ENCODE data around the gene WDR4.

Gene WDR4

GRCh38 chr21:42923553-42924432 is 44.5 kb upstream of the WDR4 start:
- peak overlapping the region; percentile 99 for H4K91ac ChIP-seq (ENCODE audit: low read depth, low read length)
- H3K18ac ChIP-seq (ENCODE audit: low read length), result peak overlapping the region; percentile 97
- no CpG with 5 or more reads among the region's 18 CpGs for WGBS (ENCODE audit: extremely low coverage, insufficient coverage, insufficient read length)
- H3K27ac ChIP-seq (ENCODE audit: low read depth, low read length), result peak overlapping the region; percentile 98
- peak overlapping the region; percentile 95 for H2BK5ac ChIP-seq (ENCODE audit: low read depth, low read length, poor library complexity)
- H3K36me3 ChIP-seq (ENCODE audit: control insufficient read depth in 1 of 2, insufficient read depth in 2 of 2, low read length in 2 of 2), result peaks cover 32 to 38% of the 10 kb centered on the region in 2 experiments
- no peak overlapping the region for H3K4me3 ChIP-seq (ENCODE audit: low read depth, low read length)
- peak overlapping the region; percentile 95 for H3K14ac ChIP-seq (ENCODE audit: low read length)
- no peaks in the 10 kb centered on the region for H3K27me3 ChIP-seq (ENCODE audit: insufficient read depth, low read length)
- H2BK120ac ChIP-seq (ENCODE audit: insufficient read depth, low read length, poor library complexity), result peak overlapping the region; percentile 92
- H3K23ac ChIP-seq (ENCODE audit: low read length), result no peak overlapping the region
- peak overlapping the region; percentile 69 for H2AFZ ChIP-seq (ENCODE audit: insufficient read depth, low read length, poor library complexity)
- H3K4me1 ChIP-seq (ENCODE audit: control insufficient read depth in 1 of 2, insufficient read depth in 2 of 2, low read length in 2 of 2), result peaks cover 18 to 30% of the 10 kb centered on the region in 2 experiments
- H4K12ac ChIP-seq (ENCODE audit: low read depth, low read length), result peak overlapping the region; percentile 67
- H3K79me2 ChIP-seq (ENCODE audit: control insufficient read depth, insufficient read depth, low read length, poor library complexity), result peaks cover 15% of the 10 kb centered on the region
- H4K8ac ChIP-seq (ENCODE audit: low read depth, low read length), result peak overlapping the region; percentile 92
- peak overlapping the region; percentile 93 for H3K4ac ChIP-seq (ENCODE audit: low read depth, low read length)
- peaks cover 24% of the 10 kb centered on the region for H3K79me1 ChIP-seq (ENCODE audit: low read length)
- peak; percentile 81 to 95 for DNase-seq
- H3K9ac ChIP-seq (ENCODE audit: low read length), result no peak overlapping the region
- H2AK5ac ChIP-seq (ENCODE audit: low read length), result peak overlapping the region; percentile 83
- H2BK12ac ChIP-seq (ENCODE audit: low read length), result peak overlapping the region; percentile 94
- H3K4me2 ChIP-seq (ENCODE audit: low read length), result peak overlapping the region; percentile 54
- no peaks in the 10 kb centered on the region for H3K9me3 ChIP-seq (ENCODE audit: insufficient read depth, low read depth, low read length)

DNA sequence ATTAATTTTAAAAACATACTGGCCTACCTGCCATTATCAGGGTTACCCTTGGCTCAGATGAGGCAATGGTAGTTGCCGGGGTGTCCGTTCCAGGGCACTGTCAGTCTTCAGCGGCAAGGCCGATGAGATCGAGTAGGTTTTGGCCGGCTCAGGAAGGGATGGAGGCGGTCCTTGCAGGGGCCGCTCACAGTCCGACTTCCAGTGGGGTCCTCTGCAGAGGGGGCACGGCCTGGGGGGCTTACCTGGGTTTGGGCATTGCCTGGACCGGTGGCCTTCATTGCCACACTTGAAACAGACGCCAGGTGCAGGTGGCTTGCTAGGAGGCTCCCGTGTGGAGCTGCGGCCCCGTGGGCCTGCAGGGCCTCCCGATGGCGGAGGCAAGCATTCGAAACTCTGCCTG is 43.6 kb upstream of the WDR4 start:
- Histone ChIP-seq H3K18ac (ENCODE audit: low read length) (no peak overlapping the region), H2BK5ac (ENCODE audit: low read depth, low read length, poor library complexity) (no peak overlapping the region), H3K23ac (ENCODE audit: low read length) (no peak overlapping the region), H3K79me1 (ENCODE audit: low read length) (peaks cover 23% of the 10 kb centered on the region), H3K79me2 (ENCODE audit: control insufficient read depth, insufficient read depth, low read length, poor library complexity) (peaks cover 15% of the 10 kb centered on the region), H4K12ac (ENCODE audit: low read depth, low read length) (no peak overlapping the region), H2BK120ac (ENCODE audit: insufficient read depth, low read length, poor library complexity) (no peak overlapping the region), H2BK12ac (ENCODE audit: low read length) (no peak overlapping the region), H2AK5ac (ENCODE audit: low read length) (peak overlapping the region; percentile 71), H3K14ac (ENCODE audit: low read length) (no peak overlapping the region), H3K36me3 (ENCODE audit: control insufficient read depth in 1 of 2, insufficient read depth in 2 of 2, low read length in 2 of 2) (peaks cover 35 to 47% of the 10 kb centered on the region in 2 experiments), H3K4me1 (ENCODE audit: control insufficient read depth in 1 of 2, insufficient read depth in 2 of 2, low read length in 2 of 2) (peaks cover 18 to 29% of the 10 kb centered on the region in 2 experiments), H3K27me3 (ENCODE audit: insufficient read depth, low read length) (no peaks in the 10 kb centered on the region), H3K4me2 (ENCODE audit: low read length) (no peak overlapping the region), H3K9ac (ENCODE audit: low read length) (peak overlapping the region; percentile 18), H3K4ac (ENCODE audit: low read depth, low read length) (peak overlapping the region; percentile 68), H4K8ac (ENCODE audit: low read depth, low read length) (no peak overlapping the region), H3K27ac (ENCODE audit: low read depth, low read length) (no peak overlapping the region), H4K91ac (ENCODE audit: low read depth, low read length) (no peak overlapping the region), H3K9me3 (ENCODE audit: insufficient read depth, low read depth, low read length) (no peaks in the 10 kb centered on the region), H3K4me3 (ENCODE audit: low read depth, low read length) (no peak overlapping the region), H2AFZ (ENCODE audit: insufficient read depth, low read length, poor library complexity) (no peak overlapping the region)
- DNase-seq, result no peak
- no CpG with 5 or more reads among the region's 18 CpGs for WGBS (ENCODE audit: extremely low coverage, insufficient coverage, insufficient read length)

DNA sequence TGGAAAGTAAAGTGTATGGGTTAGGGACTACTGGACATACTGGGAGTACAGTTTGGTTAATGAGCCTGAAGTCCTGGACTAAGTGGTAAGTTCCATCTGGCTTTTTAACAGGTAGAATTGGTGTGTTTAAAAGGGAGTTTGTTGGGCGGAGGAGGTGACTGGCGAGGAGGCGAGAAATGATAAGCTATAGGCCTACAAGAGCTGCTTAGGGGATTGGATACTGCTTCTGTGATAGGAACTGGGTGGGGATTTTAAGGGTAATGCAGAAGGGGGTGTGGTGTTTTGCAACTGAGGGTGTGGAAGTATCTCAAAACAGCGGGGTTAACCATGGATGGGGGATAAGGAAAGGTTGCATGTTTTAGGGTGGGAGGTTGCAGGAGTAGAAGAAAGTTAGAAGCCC is 42.6 kb upstream of the WDR4 start:
- Histone ChIP-seq H2BK5ac (ENCODE audit: low read depth, low read length, poor library complexity) (no peak overlapping the region), H4K8ac (ENCODE audit: low read depth, low read length) (no peak overlapping the region), H3K27me3 (ENCODE audit: insufficient read depth, low read length) (no peaks in the 10 kb centered on the region), H2BK12ac (ENCODE audit: low read length) (no peak overlapping the region), H2BK120ac (ENCODE audit: insufficient read depth, low read length, poor library complexity) (no peak overlapping the region), H3K36me3 (ENCODE audit: control insufficient read depth in 1 of 2, insufficient read depth in 2 of 2, low read length in 2 of 2) (peaks cover 41 to 57% of the 10 kb centered on the region in 2 experiments), H3K9me3 (ENCODE audit: insufficient read depth, low read depth, low read length) (peaks cover 1% of the 10 kb centered on the region), H3K4me3 (ENCODE audit: low read depth, low read length) (no peak overlapping the region), H3K4me2 (ENCODE audit: low read length) (no peak overlapping the region), H3K4ac (ENCODE audit: low read depth, low read length) (no peak overlapping the region), H3K18ac (ENCODE audit: low read length) (no peak overlapping the region), H2AFZ (ENCODE audit: insufficient read depth, low read length, poor library complexity) (no peak overlapping the region), H3K79me2 (ENCODE audit: control insufficient read depth, insufficient read depth, low read length, poor library complexity) (peaks cover 11% of the 10 kb centered on the region), H3K4me1 (ENCODE audit: control insufficient read depth in 1 of 2, insufficient read depth in 2 of 2, low read length in 2 of 2) (peaks cover 13 to 24% of the 10 kb centered on the region in 2 experiments), H3K79me1 (ENCODE audit: low read length) (peaks cover 18% of the 10 kb centered on the region), H3K9ac (ENCODE audit: low read length) (no peak overlapping the region), H4K91ac (ENCODE audit: low read depth, low read length) (no peak overlapping the region), H2AK5ac (ENCODE audit: low read length) (no peak overlapping the region), H3K14ac (ENCODE audit: low read length) (no peak overlapping the region), H3K27ac (ENCODE audit: low read depth, low read length) (no peak overlapping the region), H4K12ac (ENCODE audit: low read depth, low read length) (no peak overlapping the region), H3K23ac (ENCODE audit: low read length) (no peak overlapping the region)
- 100% methylated on average over 3 of the region's 4 CpGs for whole genome bisulfite sequencing (ENCODE audit: extremely low coverage, insufficient coverage, insufficient read length)
- no peak for DNase-seq

GRCh38 chr21:42918291-42918690 is 39.0 kb upstream of the WDR4 start:
- H3K36me3 ChIP-seq (ENCODE audit: control insufficient read depth in 1 of 2, insufficient read depth in 2 of 2, low read length in 2 of 2), result peaks cover 46 to 63% of the 10 kb centered on the region in 2 experiments

More at GRCh38 chr21:42918291-42918690, 39.0 kb upstream of the WDR4 start:
- Histone ChIP-seq H3K4ac (ENCODE audit: low read depth, low read length) (no peak overlapping the region), H3K4me1 (ENCODE audit: control insufficient read depth in 1 of 2, insufficient read depth in 2 of 2, low read length in 2 of 2) (peaks cover 5 to 9% of the 10 kb centered on the region in 2 experiments), H3K79me1 (ENCODE audit: low read length) (no peaks in the 10 kb centered on the region), H2AFZ (ENCODE audit: insufficient read depth, low read length, poor library complexity) (no peak overlapping the region), H4K8ac (ENCODE audit: low read depth, low read length) (no peak overlapping the region), H3K9ac (ENCODE audit: low read length) (no peak overlapping the region), H3K14ac (ENCODE audit: low read length) (no peak overlapping the region), H4K91ac (ENCODE audit: low read depth, low read length) (no peak overlapping the region), H3K4me3 (ENCODE audit: low read depth, low read length) (no peak overlapping the region), H3K27ac (ENCODE audit: low read depth, low read length) (no peak overlapping the region), H2BK120ac (ENCODE audit: insufficient read depth, low read length, poor library complexity) (no peak overlapping the region), H3K27me3 (ENCODE audit: insufficient read depth, low read length) (no peaks in the 10 kb centered on the region), H2AK5ac (ENCODE audit: low read length) (no peak overlapping the region), H4K12ac (ENCODE audit: low read depth, low read length) (no peak overlapping the region), H3K79me2 (ENCODE audit: control insufficient read depth, insufficient read depth, low read length, poor library complexity) (no peaks in the 10 kb centered on the region), H2BK5ac (ENCODE audit: low read depth, low read length, poor library complexity) (no peak overlapping the region), H3K18ac (ENCODE audit: low read length) (no peak overlapping the region), H2BK12ac (ENCODE audit: low read length) (no peak overlapping the region), H3K4me2 (ENCODE audit: low read length) (no peak overlapping the region), H3K23ac (ENCODE audit: low read length) (no peak overlapping the region), H3K9me3 (ENCODE audit: insufficient read depth, low read depth, low read length) (peaks cover 1% of the 10 kb centered on the region)
- no peak for DNase-seq
- no CpG with 5 or more reads among the region's 6 CpGs for WGBS (ENCODE audit: extremely low coverage, insufficient coverage, insufficient read length)

Measured in trophoblast cell (in vitro differentiated cells and primary cell).